Mammary epithelial cell (primary cell): ENCODE measurements around the gene SIGLEC15.

Experiments used
- CTCF ChIP-seq, 2 donors: IDR thresholded peaks in 1 of 2; conservative IDR thresholded peaks in 1 of 2; 2 replicates each; pipeline ENCODE4 v1.5.1; 2011 to 2012; ENCODE audit warnings: inconsistent platforms in 2 of 2, low read length in 2 of 2, mild to moderate bottlenecking in 2 of 2, control low read depth in 1 of 2, low read depth in 1 of 2; ENCODE audit not compliant: insufficient read depth in 1 of 2; ENCODE audit errors: extremely low read depth in 1 of 2
- EZH2 ChIP-seq: IDR thresholded peaks from 2 replicates; pipeline ENCODE4 v1.6.1; 2012; ENCODE audit warnings: low read length, inconsistent platforms, borderline replicate concordance

- TF ChIP-seq CTCF (conservative IDR thresholded peaks at IDR 0.05 in 1 of 2, IDR thresholded peaks at IDR 0.05 in 1 of 2; ENCODE audit: extremely low read depth in 1 of 2, insufficient read depth in 1 of 2, low read depth in 1 of 2, low read length in 2 of 2): no peak
- TF ChIP-seq EZH2: no peak
These were observed 609 bp downstream of the SIGLEC15 start for GRCh38 chr18:45826084-45826483.
